Nephron (organoid): ENCODE data around the gene MALRD1.

Experiments
- H3K27ac Mint-ChIP-seq, 3 experiments: 2 replicates each; pipeline ENCODE4 v1.8.0; 2020; ENCODE audit warnings: mixed read lengths in 3 of 3, mild to moderate bottlenecking in 2 of 3, moderate library complexity in 1 of 3
- H3K27me3 Mint-ChIP-seq: 2 replicates; pipeline ENCODE4 v1.8.0; 2021; ENCODE audit warnings: low read depth, mild to moderate bottlenecking, moderate library complexity, mixed read lengths
- H3K36me3 Mint-ChIP-seq: 2 replicates; pipeline ENCODE4 v1.8.0; 2020; ENCODE audit warnings: low read depth, mixed read lengths
- H3K4me1 Mint-ChIP-seq: 2 replicates; pipeline ENCODE4 v1.8.0; 2020; ENCODE audit warnings: mixed read lengths
- H3K4me3 Mint-ChIP-seq, 3 experiments: 2 replicates each; pipeline ENCODE4 v1.8.0; 2020; ENCODE audit warnings: mild to moderate bottlenecking in 3 of 3, mixed read lengths in 3 of 3, moderate library complexity in 2 of 3
- H3K9me3 Mint-ChIP-seq: 2 replicates; pipeline ENCODE4 v1.8.0; 2020; ENCODE audit warnings: mixed read lengths
- TF ChIP-seq, protein P1 (sequence below), 3 experiments: fragments of 200-600 bp; sonication (generic); IDR thresholded peaks; one replicate each; pipeline ENCODE4 v1.5.0; 2021; ENCODE audit warnings: antibody characterized with exemption in 3 of 3; ENCODE audit not compliant: unreplicated experiment in 3 of 3

Gene MALRD1

DNA sequence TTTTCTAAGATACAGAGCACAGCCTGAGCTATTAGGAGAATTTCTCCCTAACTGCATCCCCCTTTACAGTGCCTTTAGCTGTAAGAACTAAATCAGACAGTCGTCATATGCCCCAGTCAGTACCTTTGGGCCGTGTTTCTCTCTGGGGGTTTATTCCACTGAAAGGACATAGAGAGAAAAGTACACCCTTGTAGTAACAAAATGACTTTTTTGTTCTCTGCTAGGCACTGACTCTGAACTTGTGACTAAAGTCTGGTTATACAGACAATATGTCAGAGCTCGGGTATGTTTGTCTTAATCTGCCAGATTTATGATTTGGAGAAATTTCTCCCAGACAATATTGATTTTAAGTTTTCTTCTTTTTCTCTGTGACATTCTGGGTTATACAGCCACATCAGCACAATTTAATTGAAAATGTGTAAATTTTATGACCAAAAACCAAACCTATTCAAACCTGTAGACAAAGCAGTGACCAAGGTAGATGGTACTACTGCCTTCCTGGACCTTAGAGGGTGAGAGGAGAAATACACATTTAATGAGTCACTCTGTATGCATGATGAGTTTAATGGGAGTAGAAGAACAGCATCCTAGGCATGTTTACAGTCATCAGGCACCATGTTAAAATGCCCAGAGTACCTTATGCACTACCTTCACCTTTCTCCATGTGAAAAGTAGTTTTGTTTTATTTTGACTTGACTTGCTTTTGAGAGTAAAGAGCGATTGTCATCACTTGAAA lies 611.5 kb downstream of the MALRD1 start:
- no peaks in the 10 kb centered on the region for H3K36me3 Mint-ChIP-seq
- no peaks in the 10 kb centered on the region for H3K9me3 Mint-ChIP-seq
- no peaks in the 10 kb centered on the region for H3K27me3 Mint-ChIP-seq
- H3K4me3 Mint-ChIP-seq, result no peak overlapping the region
- H3K4me1 Mint-ChIP-seq, result no peaks in the 10 kb centered on the region
- TF ChIP-seq, protein P1, sequence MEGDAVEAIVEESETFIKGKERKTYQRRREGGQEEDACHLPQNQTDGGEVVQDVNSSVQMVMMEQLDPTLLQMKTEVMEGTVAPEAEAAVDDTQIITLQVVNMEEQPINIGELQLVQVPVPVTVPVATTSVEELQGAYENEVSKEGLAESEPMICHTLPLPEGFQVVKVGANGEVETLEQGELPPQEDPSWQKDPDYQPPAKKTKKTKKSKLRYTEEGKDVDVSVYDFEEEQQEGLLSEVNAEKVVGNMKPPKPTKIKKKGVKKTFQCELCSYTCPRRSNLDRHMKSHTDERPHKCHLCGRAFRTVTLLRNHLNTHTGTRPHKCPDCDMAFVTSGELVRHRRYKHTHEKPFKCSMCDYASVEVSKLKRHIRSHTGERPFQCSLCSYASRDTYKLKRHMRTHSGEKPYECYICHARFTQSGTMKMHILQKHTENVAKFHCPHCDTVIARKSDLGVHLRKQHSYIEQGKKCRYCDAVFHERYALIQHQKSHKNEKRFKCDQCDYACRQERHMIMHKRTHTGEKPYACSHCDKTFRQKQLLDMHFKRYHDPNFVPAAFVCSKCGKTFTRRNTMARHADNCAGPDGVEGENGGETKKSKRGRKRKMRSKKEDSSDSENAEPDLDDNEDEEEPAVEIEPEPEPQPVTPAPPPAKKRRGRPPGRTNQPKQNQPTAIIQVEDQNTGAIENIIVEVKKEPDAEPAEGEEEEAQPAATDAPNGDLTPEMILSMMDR (IDR thresholded peaks at IDR 0.05; ENCODE audit: unreplicated experiment in 3 of 3), result no peak
- no peak overlapping the region for H3K27ac Mint-ChIP-seq

DNA sequence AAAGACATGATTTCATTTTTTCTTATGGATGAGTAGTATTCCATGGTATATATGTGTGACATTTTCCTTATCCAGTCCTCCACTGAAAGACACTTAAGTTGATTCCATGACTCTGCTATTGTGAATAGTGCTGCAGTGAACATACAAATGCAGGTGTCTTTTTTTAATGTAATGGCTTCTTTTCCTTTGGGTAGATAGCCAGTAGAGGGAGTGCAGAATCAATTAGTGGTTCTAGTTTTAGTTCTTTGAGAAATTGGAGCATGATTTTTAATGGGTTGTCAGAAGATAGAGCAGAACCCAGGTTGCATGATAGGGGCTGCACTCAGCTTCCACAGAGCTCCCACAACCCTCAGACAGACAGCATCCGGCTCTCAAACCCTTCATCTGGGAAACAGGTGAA lies 614.7 kb downstream of the MALRD1 start:
- Mint-ChIP-seq H3K9me3 (peaks cover 8% of the 10 kb centered on the region), H3K4me3 (no peak overlapping the region), H3K27me3 (no peaks in the 10 kb centered on the region), H3K36me3 (no peaks in the 10 kb centered on the region), H3K27ac (no peak overlapping the region), H3K4me1 (no peaks in the 10 kb centered on the region)
- TF ChIP-seq, protein P1 (IDR thresholded peaks at IDR 0.05; ENCODE audit: unreplicated experiment in 3 of 3), result no peak

DNA sequence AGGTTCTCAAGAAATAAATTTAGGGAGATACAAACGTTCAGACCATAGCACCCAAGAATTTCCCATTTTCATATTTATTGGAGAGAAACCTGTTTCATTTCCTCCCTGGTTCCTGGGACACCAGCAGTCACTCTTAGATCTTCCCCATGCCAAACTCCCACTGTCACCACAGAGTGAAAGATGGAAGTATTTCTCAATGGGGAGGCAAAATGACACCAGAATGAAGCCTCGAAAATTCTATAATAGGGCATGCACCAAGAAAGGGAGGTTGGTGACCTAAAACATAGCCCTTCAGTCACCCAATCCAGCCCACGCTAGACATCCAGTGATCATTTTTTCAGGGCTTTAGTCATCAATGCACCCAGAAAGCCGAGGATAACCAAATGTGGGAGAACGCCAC lies 619.5 kb downstream of the MALRD1 start:
- H3K4me1 Mint-ChIP-seq, result no peaks in the 10 kb centered on the region
- TF ChIP-seq, protein P1 (IDR thresholded peaks at IDR 0.05; ENCODE audit: unreplicated experiment in 3 of 3), result no peak
- H3K27me3 Mint-ChIP-seq, result no peaks in the 10 kb centered on the region
- H3K36me3 Mint-ChIP-seq, result no peaks in the 10 kb centered on the region
- H3K27ac Mint-ChIP-seq, result no peak overlapping the region
- no peak overlapping the region for H3K4me3 Mint-ChIP-seq
- H3K9me3 Mint-ChIP-seq, result peaks cover 8% of the 10 kb centered on the region

DNA sequence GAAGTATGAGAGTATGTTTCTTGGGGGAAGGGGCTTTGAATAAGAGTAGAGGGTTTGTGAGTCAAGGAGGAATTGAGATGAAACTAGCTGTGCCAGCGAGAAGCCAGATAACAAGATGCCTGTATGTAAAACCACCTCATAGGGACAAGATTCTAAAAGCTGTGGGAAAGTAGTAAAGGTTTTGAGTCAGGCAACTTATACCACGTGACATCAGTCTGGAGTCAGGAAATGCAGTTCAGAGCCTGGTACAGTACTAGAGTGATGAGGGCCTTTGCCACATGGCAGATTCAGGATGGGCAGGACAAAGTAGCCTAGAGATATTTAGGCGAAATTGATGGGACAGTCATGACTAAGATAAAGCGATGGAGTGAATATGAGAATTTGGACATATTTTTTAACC lies 627.5 kb downstream of the MALRD1 start:
- H3K4me1 Mint-ChIP-seq, result no peaks in the 10 kb centered on the region
- H3K27me3 Mint-ChIP-seq, result no peaks in the 10 kb centered on the region
- no peak overlapping the region for H3K27ac Mint-ChIP-seq
- H3K4me3 Mint-ChIP-seq, result no peak overlapping the region
- no peaks in the 10 kb centered on the region for H3K36me3 Mint-ChIP-seq
- peaks cover 26% of the 10 kb centered on the region for H3K9me3 Mint-ChIP-seq
- TF ChIP-seq, protein P1 (IDR thresholded peaks at IDR 0.05; ENCODE audit: unreplicated experiment in 3 of 3), result no peak

DNA sequence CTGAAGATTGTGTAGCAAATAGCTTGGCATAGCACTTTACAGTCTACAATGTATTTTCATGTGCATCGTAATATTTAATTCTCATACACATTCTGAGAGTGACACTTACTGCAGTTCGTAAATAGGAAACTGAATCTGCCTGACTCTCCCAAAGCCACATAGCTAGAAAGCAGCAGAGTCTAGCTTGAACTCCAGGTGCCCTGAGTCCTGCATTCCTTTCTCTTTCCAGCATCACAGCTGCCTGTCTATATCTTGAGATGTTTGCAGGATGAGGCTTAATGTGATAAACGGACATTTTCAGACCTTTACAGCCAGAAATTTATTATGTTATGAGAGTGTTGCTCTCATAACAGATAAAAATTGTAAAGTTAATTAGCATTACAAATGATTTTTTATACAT lies 634.8 kb downstream of the MALRD1 start:
- H3K36me3 Mint-ChIP-seq, result no peaks in the 10 kb centered on the region
- TF ChIP-seq, protein P1 (IDR thresholded peaks at IDR 0.05; ENCODE audit: unreplicated experiment in 3 of 3), result no peak
- peak overlapping the region; percentile 93 to 99 (median 98) for H3K27ac Mint-ChIP-seq
- H3K4me3 Mint-ChIP-seq, result no peak overlapping the region
- peaks cover 5% of the 10 kb centered on the region for H3K27me3 Mint-ChIP-seq
- peaks cover 14% of the 10 kb centered on the region for H3K4me1 Mint-ChIP-seq
- H3K9me3 Mint-ChIP-seq, result peaks cover 28% of the 10 kb centered on the region

DNA sequence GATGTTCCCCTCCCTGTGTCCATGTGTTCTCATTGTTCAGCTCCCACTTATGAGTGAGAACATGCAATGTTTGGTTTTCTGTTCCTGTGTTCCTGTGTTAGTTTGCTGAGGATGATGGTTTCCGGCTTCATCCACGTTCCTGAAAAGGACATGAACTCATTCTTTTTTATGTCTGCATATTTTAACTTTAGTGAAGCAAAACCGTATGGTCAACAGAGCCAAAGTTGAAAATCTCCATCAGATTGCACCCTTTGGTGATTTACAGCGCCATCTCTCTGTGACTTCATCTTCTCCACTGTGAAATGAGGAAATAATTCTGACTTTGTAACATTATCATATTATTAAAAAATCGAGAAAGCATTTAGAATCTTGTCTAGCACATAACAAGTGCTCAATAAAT lies 635.4 kb downstream of the MALRD1 start:
- Mint-ChIP-seq H3K9me3 (peaks cover 23% of the 10 kb centered on the region), H3K27ac (peak overlapping the region; percentile 93 to 99 (median 99)), H3K4me3 (peak overlapping the region in 2 of 3 experiments; percentile 38 to 69), H3K4me1 (peaks cover 14% of the 10 kb centered on the region), H3K36me3 (no peaks in the 10 kb centered on the region), H3K27me3 (peaks cover 5% of the 10 kb centered on the region)
- TF ChIP-seq, protein P1 (IDR thresholded peaks at IDR 0.05; ENCODE audit: unreplicated experiment in 3 of 3), result peak in 1 of 3 experiments; percentile 9
